K562 (cell line): ENCODE data around the gene CLCN6. TPM values are rescaled to one million over a fixed set of nuclear protein-coding genes. Genes with fewer than 3 reads are reported as not detected.

Experiments used
- CHCHD3 ChIP-seq: fragments of 250-450 bp; sonication (Bioruptor Pico); IDR thresholded peaks from 2 replicates; pipeline ENCODE4 v2.1.2; 2022; ENCODE audit warnings: mild to moderate bottlenecking
- CHD2 ChIP-seq: IDR thresholded peaks from 2 replicates; pipeline ENCODE4 v1.6.1; 2011; ENCODE audit warnings: low read depth, low read length
- FOXA1 ChIP-seq: fragments of 450-650 bp; IDR thresholded peaks from 2 replicates; pipeline ENCODE4 v1.6.1; 2016; ENCODE audit warnings: mild to moderate bottlenecking, borderline replicate concordance
- FOXJ2 ChIP-seq: fragments of 200-800 bp; sonication (Bioruptor generic); IDR thresholded peaks from 2 replicates; pipeline ENCODE4 v1.6.1; 2016; ENCODE audit warnings: missing genetic modification characterization, missing compliant biosample characterization
- HMGN3 ChIP-seq: IDR thresholded peaks from 2 replicates; pipeline ENCODE4 v1.6.1; 2011; ENCODE audit warnings: borderline replicate concordance, low read depth, mild to moderate bottlenecking, mixed read lengths, low read length; ENCODE audit not compliant: insufficient read length; ENCODE audit errors: extremely low read depth
- MAFK ChIP-seq: IDR thresholded peaks from 2 replicates; pipeline ENCODE4 v1.6.1; 2011; ENCODE audit warnings: low read length, improper control_type of control experiment
- MYNN ChIP-seq, 2 experiments: sonication (generic); formaldehyde crosslinking in 1 of 2; IDR thresholded peaks; 2 replicates each; pipeline versions ENCODE4 v1.5.0 to v1.6.1; 2016 to 2020; ENCODE audit warnings: antibody characterized with exemption in 1 of 2, missing genetic modification reagents in 1 of 2
- RBM15 ChIP-seq: fragments of 200-400 bp; formaldehyde crosslinking; IDR thresholded peaks from 2 replicates; pipeline ENCODE4 v1.6.1; 2018; ENCODE audit warnings: mild to moderate bottlenecking, low read length, moderate library complexity; ENCODE audit not compliant: insufficient read depth
- SOX6 ChIP-seq: fragments of 450-650 bp; IDR thresholded peaks from 2 replicates; pipeline ENCODE4 v1.6.1; 2014; ENCODE audit warnings: mild to moderate bottlenecking
- SPI1 ChIP-seq: IDR thresholded peaks from 2 replicates; pipeline ENCODE4 v1.6.1; 2011; ENCODE audit warnings: low read depth, low read length, control low read depth, borderline replicate concordance
- ZBTB17 ChIP-seq: fragments of 450-650 bp; formaldehyde crosslinking; IDR thresholded peaks from 2 replicates; pipeline ENCODE4 v1.4.0; 2020; ENCODE audit warnings: mild to moderate bottlenecking
- ZNF121 ChIP-seq: sonication (generic); formaldehyde crosslinking; conservative IDR thresholded peaks from 2 replicates; pipeline ENCODE4 v1.8.0; 2022; ENCODE audit warnings: missing genetic modification reagents
- ZNF586 ChIP-seq: fragments of 450-650 bp; formaldehyde crosslinking; conservative IDR thresholded peaks from 2 replicates; pipeline ENCODE4 v1.4.0; 2020; ENCODE audit warnings: mild to moderate bottlenecking, moderate library complexity
- polyA plus RNA-seq, 8 experiments: library from polyadenylated mRNA; depleted of rRNA in 4 of 8; stranded (reverse) in 5 of 8; unstranded in 3 of 8; fragments of >200 nt; fragmentation: Nextera tagmentation in 2 of 8; fragmentation: Illumina TruSeq in 1 of 8; extraction: Ambion mirVana in 2 of 8; extraction: Trizol in 1 of 8; gene quantifications; 2 replicates each; pipeline versions ENCODE4 v1.2.1 to v1.2.3, GENCODE V29; 2011 to 2014; ENCODE audit warnings: inconsistent platforms in 1 of 8, missing spikeins in 1 of 8
- total RNA-seq, 7 experiments: library from RNA; depleted of rRNA in 6 of 7; stranded (reverse); fragments of >200 nt in 6 of 7; fragmentation: Illumina TruSeq in 2 of 7; extraction: Trizol in 2 of 7; gene quantifications; 2 replicates each; pipeline versions ENCODE4 v1.2.1 to v1.2.3, GENCODE V29; 2011 to 2021; ENCODE audit warnings: low replicate concordance in 1 of 7
- TF ChIP-seq, protein P1 (sequence below): IDR thresholded peaks from 2 replicates; pipeline ENCODE4 v1.6.1; 2012; ENCODE audit warnings: low read depth, low read length, improper control_type of control experiment, borderline replicate concordance
- TF ChIP-seq, protein P2 (sequence below): sonication (generic); formaldehyde crosslinking; IDR thresholded peaks from 2 replicates; pipeline ENCODE4 v1.8.1; 2023; ENCODE audit warnings: mild to moderate bottlenecking, missing genetic modification reagents
- TF ChIP-seq, protein P3 (sequence below), 2 experiments: fragments of 450-650 bp; IDR thresholded peaks; 2 replicates each; pipeline ENCODE4 v1.6.1; 2016; ENCODE audit warnings: mild to moderate bottlenecking in 2 of 2, borderline replicate concordance in 1 of 2, low read depth in 1 of 2, moderate library complexity in 1 of 2

Gene CLCN6
- total and polyA plus RNA-seq, 9 of the 15 experiments (the other 6 are each of a cell fraction or from before 2014, with no cell fraction given) = 2.0 to 21.8 (median 13.6) TPM

DNA sequence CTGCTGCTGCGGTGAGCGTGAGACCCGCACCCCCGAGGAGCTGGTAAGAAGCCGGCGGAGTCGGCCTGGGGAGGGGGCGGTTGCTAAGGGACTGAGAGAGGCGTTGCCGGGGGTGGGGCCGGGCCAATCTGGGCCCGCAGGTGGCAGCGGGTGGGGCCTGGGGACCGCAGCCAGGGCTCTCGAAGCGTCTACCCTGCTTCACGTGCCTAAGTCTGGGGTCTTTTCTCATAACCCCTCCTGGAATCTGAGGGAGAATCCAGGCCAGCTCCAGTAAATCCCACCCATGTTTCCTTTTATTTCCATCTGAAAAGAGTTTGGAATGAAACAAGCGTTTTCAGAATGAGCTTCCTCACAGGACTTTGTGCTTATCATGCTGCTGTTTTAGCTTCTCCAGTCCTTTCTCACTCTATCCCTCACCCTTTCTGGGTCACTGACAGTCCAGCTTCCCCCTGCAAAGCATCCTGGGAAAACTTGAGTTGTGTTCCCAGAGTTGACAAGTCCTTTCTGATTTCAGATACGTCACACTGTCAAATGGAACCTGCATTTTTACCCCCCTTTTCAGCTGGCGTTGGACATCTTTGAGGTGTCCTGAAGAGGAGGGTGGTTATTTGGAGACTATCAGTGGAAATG lies 431 bp downstream of the CLCN6 start (continued):
- TF ChIP-seq, protein P1, sequence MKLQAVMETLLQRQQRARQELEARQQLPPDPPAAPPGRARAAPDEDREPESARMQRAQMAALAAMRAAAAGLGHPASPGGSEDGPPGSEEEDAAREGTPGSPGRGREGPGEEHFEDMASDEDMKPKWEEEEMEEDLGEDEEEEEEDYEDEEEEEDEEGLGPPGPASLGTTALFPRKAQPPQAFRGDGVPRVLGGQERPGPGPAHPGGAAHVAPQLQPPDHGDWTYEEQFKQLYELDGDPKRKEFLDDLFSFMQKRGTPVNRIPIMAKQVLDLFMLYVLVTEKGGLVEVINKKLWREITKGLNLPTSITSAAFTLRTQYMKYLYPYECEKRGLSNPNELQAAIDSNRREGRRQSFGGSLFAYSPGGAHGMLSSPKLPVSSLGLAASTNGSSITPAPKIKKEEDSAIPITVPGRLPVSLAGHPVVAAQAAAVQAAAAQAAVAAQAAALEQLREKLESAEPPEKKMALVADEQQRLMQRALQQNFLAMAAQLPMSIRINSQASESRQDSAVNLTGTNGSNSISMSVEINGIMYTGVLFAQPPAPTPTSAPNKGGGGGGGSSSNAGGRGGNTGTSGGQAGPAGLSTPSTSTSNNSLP = no peak
- TF ChIP-seq SPI1 (no peak), SOX6 (no peak), FOXJ2 (tag) (peak; percentile 60), CHCHD3 (CRISPR knock-in tag) (no peak), RBM15 (no peak), HMGN3 (no peak), MYNN (IDR thresholded peaks at IDR 0.05) (no peak), MYNN (CRISPR knock-in tag; IDR thresholded peaks at IDR 0.05) (no peak), ZNF586 (CRISPR knock-in tag) (no peak), ZBTB17 (CRISPR knock-in tag) (no peak; the same call in 1 of the 2 replicates), FOXA1 (no peak), ZNF121 (no peak), MAFK (no peak), CHD2 (peak; percentile 16; the same call in 1 of the 2 replicates)
- TF ChIP-seq, protein P2, sequence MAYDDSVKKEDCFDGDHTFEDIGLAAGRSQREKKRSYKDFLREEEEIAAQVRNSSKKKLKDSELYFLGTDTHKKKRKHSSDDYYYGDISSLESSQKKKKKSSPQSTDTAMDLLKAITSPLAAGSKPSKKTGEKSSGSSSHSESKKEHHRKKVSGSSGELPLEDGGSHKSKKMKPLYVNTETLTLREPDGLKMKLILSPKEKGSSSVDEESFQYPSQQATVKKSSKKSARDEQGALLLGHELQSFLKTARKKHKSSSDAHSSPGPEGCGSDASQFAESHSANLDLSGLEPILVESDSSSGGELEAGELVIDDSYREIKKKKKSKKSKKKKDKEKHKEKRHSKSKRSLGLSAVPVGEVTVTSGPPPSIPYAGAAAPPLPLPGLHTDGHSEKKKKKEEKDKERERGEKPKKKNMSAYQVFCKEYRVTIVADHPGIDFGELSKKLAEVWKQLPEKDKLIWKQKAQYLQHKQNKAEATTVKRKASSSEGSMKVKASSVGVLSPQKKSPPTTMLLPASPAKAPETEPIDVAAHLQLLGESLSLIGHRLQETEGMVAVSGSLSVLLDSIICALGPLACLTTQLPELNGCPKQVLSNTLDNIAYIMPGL (CRISPR knock-in tag) = no peak
- TF ChIP-seq, protein P3, sequence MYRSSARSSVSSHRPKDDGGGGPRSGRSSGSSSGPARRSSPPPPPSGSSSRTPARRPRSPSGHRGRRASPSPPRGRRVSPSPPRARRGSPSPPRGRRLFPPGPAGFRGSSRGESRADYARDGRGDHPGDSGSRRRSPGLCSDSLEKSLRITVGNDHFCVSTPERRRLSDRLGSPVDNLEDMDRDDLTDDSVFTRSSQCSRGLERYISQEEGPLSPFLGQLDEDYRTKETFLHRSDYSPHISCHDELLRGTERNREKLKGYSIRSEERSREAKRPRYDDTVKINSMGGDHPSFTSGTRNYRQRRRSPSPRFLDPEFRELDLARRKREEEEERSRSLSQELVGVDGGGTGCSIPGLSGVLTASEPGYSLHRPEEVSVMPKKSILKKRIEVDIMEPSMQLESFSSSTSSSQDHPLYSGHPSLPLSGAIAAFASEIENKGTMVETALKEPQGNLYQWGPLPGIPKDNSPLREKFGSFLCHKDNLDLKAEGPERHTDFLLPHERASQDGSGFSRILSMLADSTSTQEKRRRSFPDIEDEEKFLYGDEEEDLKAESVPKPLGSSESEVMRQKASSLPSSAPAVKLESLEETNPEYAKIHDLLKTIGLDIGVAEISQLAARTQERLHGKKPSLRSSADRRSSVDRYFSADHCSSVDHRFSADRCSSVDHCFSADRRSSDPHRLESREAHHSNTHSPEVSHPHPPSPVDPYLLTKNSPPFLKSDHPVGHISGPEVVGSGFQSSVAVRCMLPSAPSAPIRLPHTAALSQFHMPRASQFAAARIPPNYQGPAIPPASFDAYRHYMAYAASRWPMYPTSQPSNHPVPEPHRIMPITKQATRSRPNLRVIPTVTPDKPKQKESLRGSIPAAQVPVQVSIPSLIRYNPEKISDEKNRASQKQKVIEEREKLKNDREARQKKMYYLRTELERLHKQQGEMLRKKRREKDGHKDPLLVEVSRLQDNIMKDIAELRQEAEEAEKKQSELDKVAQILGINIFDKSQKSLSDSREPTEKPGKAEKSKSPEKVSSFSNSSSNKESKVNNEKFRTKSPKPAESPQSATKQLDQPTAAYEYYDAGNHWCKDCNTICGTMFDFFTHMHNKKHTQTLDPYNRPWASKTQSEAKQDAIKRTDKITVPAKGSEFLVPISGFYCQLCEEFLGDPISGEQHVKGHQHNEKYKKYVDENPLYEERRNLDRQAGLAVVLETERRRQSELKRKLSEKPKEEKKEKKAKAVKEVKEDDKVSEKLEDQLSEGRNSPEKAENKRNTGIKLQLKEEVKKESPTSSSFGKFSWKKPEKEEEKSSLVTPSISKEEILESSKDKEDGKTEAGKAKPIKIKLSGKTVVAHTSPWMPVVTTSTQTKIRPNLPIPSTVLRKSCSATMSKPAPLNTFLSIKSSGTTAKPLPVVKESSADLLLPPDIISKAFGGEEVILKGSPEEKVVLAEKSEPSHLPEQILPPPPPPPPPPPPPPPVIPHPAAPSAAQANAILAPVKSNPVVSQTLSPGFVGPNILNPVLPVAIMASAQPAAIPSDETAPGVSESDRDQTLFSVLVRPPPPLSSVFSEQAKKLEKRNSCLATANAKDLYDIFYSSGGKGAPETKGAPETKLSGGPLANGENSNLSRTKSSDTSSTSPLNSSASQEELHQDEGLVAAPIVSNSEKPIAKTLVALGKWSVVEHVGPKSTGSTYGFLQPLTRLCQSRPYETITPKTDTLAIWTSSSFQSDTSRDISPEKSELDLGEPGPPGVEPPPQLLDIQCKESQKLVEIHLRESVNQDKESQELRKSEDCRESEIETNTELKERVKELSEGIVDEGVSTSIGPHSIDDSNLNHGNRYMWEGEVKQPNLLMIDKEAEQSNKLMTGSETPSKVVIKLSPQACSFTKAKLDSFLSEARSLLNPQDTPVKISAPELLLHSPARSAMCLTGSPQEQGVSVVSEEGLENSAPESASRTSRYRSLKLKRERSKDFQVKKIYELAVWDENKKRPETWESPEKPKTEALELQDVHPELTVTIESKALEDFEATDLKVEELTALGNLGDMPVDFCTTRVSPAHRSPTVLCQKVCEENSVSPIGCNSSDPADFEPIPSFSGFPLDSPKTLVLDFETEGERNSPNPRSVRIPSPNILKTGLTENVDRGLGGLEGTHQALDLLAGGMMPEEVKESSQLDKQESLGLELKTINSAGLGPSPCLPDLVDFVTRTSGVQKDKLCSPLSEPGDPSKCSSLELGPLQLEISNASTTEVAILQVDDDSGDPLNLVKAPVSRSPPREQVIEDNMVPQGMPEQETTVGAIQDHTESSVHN (IDR thresholded peaks at IDR 0.05; ENCODE audit: borderline replicate concordance in 1 of 2, low read depth in 1 of 2) = peak in 1 of 2 experiments; percentile 32; a peak in 1 of 4 replicates
